C1 segment of cervical spinal cord (tissue), 14 donors: Measurements from ENCODE around the gene ATP13A2.

Experiments used
- DNase-seq, 14 donors: peaks; one replicate each; lab custom pipeline; 2025; lab: John Stamatoyannopoulos, UW

Gene ATP13A2

DNA sequence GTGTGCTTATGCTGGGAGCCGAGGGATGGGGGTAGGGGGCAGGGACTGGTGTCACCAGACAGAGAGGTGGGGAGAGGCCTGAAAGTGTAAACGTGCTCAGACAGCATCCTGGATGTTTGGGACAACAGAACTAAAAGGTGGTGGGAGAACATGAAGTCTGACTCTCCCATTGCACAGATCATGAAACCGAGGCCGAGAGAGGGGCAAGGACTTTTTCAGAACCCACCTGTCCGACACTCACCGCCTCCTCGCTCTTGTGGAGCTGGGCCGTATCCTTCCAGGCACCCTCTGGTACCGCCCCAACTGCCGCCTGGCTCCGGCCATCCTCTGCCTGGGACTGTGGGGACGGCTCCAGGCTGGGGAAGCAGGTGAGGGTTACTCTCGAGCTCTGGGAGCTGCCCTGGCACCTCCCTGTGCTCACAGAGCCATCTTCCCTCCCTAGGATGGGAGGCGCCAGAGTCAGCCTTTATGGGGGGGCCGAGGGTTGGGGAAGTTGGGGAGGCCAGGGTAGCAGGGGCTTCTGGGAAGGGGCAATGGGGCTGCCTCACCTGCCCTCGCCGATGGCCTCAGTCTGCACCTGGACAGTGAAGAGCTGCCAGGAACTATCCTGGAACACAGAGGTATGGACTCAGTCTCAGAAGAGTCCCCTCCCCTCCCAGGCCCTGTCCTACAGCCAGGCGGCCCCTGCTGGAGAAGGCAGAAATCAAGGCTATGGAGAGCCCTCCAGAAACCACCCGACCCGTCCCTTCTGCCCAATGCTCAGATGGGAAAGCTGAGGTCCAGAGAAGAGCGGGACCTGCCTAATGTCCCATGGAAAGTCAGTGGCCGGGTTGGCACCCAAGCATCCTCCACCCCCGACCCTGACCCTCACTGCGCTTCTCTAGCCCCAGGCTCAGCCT, 7.0 kb downstream of the ATP13A2 start:
- DNase-seq = no peak

DNA sequence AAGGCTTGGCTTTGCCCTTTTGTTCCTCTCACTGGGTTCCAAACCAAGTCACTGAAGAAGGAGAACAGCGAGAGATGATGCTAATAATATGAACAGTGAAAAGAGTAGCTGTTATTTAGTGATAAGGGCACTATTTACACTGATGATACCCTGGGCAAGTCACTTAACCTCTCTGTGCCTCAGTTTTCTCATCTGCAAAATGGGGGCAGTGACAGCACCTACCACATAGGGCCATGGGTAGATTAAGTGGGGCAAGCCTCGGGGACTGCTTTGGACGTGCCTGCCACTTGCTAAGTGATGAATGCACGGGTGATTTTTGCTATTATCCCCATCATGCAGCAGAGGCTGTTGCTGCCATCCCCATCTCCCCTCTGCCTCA, 9.2 kb downstream of the ATP13A2 start:
- no peak for DNase-seq

DNA sequence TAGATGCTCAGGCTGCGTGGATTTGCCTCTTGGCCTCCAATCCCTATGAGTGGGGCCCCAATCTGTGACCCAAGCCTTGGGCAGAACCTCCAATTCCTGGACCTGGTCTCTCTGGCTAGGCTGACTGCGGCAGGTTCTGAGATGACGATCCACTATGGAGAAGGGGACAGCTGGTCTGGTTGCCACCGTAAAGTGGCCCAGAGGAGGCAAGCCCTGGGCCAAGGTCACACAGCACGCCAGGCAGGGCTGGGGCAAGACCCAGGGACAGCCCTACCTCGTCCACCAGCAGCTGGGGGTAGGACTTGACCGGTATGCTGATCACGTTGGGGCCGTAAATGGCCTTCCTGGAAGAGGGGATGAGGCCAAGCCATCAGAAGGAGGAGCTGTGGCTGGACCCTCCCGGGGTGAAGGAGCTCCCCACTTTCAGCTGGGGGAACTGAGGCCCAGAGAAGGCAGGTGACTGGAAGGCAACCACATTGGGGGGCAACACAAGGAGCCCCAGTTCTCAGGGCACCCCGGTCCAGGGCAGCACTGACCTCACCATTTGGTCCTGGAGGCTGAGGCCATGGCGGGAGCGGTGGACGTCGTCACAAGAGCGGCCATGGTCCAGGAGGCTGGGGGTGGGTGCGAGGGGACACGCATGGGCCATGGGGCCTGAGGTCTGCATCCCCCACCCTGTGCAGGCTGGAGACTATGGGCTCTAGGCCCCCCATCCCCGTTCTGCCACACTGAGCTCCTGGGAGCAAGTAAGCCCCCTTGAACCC, 9.8 kb downstream of the ATP13A2 start:
- no peak for DNase-seq

DNA sequence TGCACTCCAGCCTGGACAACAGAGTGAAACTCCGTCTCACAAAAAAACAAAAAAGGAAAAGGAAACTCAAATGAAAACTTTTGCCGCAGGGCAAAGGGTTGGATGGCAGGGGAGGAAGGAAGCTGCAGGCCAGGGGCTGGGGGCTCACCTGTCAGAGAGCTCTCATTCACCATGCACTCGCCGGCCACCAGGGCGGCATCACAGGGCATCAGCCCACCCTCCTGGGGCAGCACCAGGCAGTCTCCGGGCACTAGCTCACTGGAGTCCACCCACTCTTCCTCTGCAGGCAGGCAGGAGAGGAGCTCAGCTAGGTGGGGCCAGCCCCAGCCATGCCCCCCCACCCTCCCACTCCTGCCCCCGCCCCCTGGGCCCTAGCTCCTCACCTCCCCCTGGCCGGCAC, 11.9 kb downstream of the ATP13A2 start:
- DNase-seq = no peak

DNA sequence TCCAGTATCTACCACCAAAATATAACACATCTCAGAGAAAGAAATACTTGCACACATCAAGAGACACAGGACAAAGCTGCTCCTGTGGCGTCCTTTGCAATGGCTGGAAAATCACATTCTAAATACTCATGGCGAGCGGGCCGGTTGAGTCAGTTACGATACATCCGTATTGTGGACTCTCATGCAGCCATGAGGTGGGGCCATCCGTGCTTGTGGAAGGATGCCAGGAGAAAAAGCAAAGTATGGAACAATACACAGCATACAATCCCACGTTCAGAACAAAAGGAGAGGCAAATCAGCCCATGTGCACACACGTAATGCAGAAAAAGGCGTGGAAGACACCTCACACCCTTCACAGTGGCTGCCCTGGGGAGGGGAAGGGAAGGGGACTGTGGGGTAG, 13.1 kb downstream of the ATP13A2 start:
- DNase-seq = no peak

DNA sequence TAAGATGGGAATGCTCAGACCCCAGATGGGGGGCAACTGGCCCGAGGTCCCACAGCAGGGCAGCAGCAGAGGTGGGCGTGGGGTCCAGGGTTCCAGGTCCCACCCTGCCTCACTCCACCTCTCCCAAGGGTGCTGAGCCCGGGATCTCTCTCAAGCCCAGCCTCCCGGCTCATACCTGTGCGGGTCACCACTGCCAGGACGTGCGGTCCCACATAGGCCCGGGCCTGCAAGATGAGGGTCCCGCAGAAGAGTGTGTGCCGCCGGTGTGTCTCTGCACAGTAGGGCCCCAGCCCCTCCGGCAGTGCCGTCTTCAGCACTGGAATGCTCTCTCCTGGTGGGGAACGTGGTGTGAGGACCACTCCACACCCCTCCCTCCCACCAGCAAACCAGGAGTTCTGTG, 14.9 kb downstream of the ATP13A2 start:
- no peak for DNase-seq

DNA sequence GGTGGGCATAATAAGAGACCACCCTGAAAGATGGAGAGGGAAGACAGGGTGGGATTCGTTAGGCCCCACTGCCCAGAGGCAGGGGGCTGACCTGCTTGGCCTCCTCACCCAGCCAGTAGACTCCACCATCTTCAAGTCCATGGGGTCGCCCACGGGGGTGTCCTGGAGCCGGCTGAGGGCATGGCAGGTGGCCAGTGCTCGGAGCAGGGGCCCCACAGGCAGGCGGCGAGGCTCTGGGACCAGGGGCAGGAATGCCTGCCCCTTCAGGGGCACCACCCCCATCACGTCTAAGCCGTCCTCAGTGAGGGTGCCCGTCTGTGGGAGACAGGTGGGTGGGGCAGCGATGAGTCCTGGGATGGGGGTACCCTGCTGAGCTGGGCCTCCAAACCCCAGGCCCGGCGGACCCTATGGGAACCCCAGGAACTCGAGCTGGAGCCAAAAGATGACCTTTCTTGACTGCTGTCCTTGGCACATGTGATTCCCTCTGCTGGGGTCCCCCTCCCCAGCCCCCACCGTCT, 18.1 kb downstream of the ATP13A2 start:
- no peak for DNase-seq

DNA sequence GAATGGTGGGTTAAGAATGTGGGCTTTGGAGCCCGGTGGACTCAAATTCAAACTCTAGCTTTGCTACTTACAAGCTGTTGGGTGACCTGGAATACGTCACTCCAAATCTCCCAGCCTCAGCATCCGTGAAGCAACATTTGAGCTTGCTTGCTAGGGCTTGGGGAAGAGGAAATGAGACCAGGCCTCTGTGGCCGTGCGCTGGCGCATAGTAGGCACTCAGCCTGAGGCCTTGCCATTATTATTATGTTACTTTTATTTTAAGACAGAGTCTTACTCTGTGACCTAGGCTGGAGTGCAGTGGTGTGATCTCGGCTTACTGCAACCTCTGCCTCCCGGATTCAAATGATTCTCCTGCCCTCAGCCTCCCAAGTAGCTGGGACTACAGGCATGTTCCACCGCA, 19.1 kb downstream of the ATP13A2 start:
- DNase-seq = no peak

DNA sequence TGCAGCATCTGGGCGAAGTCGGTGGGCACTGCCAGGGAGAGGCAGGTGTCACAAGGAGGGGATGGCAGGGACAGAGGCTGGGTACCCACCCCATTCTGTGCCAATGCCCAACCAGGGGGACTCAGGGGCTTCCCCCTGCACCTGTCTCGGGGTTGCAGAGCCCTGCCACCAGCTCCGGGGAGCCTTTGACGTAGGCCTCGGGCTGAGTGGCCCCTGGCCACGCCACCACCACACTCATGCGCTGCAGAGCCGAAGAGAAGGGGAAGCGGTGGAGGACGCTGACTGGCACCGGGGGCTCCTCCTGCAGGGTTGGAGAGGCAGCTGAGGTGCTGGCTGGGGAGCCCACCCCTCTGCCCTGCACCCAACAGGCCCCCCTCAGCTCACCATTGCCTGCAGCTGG, 19.6 kb downstream of the ATP13A2 start:
- no peak for DNase-seq

DNA sequence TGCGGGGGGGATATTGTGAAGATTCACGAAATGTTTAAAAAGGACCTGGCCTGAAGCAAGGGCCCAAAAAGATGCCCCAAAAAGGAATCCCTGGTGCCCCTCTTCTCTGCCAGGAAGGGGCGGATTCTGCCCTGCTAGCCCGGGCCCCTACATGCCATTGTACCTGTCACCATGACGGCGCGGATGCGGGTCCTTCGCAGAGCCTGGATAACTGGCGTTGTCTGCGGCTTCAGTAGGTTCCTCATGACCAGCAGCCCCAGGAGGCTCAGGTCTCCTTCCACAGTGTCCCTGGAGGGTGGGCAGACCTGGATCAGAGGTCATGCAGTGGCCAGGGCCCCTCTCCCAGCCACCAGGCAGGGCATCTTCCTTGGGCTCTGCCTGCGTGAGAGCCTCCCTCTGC, 20.2 kb downstream of the ATP13A2 start:
- DNase-seq = no peak

DNA sequence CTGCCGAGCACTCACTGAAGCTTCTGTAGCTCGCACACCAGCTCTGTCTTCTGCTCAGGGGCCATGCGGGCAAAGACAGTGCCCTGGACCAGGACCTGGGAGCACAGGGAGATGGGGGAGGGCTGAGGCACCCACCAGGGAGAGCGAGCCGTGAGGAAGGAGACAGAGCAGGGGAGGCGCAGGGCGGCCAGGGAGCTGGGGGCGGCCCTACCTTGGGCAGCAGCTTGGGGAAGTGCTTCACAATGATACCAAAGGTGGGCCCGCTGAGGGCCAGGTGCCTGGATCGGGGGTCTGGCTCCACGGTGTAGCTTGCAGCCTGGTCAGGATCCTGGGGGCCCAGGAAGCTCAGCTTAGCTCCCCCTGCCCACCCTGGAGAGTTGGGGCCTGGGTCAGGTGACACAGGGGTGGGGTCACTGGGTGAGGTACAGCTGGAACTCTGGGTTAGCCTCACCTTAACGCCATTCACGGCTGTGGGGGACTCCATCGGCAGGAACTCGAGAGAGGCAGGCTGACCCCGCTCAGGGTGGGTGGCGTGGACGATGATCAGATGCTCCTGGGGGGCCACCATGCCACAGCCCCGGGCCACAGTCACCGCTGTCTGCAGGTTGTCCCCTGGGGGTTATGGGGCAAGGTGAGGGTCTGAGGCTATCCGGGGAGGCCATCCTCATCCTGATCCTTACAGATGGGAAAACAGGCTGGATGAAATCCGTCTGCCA, 21.9 kb downstream of the ATP13A2 start:
- DNase-seq = no peak

DNA sequence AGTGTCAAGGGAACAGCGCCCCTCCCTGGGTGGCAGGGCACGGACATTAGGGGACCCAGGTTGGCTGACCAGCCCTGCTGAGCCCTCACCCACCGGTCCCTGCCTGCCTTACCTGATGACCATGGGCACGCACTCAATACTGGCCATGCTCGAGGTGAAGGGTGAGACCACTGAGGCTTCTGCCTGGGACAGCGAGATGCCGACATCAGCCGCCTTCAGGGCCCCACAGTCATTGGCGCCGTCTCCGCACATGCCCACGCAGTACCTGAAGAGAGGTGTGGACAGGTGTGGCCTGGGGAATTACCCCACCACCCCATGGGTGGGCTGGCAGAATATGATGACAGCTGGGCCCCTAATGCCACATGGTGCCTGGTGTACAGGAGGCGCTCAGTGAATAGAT, 23.5 kb downstream of the ATP13A2 start:
- DNase-seq = no peak

DNA sequence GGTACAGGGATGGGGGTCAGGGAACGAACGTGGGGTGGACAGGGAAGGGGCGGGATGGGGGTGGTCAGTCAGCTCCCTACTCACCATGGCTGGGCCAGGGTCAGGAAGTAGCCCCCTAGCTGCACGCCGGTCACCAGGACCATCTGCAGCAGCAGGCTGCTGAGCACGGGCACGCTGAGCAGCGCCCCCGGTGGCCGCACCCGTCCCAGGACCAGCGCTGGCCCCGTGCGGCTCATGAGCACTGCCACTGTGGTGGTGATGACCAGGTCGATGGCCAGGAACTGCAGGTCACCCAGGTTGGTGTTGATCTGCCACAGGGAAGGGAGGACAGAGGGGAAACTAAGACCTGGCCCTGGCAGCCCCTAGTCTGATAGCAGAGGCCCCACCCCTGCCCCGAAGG, 24.8 kb downstream of the ATP13A2 start:
- no peak for DNase-seq

DNA sequence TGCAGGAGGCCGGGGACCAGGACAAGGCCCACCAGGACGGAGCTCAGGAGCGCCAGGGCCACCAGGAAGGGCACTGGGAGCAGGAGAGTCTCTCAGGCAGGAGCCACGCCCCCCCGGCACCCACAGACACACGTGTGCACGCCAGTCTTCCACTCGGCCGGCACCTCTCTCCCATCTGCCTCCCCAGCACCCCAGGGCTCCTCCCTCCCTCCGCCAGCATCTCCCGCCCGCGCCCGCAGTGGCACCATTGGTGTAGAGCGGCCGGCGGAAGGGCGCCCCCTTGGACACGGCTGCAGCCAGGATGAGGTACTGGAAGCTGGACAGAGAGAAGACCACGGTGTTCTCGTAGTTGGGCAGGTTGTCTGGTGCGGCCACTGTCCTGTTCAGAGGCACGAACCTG, 25.2 kb downstream of the ATP13A2 start:
- no peak for DNase-seq

DNA sequence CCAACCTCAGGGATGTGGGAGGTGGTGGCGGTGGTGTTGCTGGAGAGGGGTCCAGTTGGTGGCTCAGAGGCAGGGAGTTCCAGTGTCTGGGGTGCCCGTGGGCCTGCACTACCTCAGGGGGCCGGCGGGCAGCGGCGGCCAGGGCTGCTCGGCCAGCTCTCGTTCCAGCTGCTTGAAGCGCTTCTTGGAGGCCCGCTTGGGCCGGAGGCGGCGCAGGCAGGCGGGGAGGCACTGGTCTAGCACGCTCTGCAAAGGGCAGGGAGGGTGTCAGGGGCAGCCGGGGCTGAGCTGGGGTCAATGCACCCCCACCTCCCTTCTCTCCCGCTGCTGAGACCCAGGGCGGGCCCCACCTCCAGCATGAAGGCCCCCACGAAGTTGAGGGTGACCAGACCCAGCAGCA, 25.6 kb downstream of the ATP13A2 start:
- DNase-seq = no peak

DNA sequence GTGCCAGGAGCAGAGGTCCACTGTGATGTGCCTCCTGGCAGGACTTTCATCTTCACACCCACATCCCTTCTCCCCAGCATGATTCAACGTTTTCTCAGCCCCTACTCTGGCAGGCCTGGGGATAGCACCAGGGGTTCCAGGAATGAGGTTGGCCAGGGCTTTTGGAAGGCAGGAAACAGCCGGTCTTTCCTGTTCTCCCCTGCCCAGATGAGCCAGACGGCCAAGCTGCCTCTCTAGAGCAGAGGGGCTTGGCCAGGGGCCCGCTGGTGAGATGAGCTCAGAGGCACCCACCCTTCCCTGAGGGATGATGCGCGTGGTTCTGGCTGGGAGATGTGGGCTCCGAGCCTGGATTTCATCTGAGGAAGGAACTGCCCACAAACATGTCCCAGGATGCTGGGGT, 27.0 kb downstream of the ATP13A2 start:
- peak in 8 of 14 donors; percentile 4 to 90 (median 23) for DNase-seq

DNA sequence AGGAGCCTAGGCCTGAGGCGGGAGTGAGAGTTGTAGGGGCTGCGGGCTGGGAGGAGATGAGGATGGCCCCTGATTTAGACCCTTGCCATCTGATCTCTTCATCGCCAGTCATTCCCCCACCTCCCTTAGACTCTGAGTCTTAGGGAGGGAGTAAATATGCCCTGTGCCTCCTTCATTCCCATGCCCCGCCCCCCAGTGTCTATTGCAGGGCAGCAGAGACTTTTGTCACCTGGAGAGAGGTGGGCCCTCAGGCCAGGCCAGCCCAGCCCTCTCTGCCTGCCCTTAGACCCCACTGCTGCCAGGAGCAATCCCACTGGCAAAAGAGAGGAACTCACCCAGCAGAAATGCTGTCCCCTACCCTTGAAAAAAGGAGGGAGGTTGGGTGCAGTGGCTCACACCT, 28.1 kb downstream of the ATP13A2 start:
- DNase-seq = no peak

DNA sequence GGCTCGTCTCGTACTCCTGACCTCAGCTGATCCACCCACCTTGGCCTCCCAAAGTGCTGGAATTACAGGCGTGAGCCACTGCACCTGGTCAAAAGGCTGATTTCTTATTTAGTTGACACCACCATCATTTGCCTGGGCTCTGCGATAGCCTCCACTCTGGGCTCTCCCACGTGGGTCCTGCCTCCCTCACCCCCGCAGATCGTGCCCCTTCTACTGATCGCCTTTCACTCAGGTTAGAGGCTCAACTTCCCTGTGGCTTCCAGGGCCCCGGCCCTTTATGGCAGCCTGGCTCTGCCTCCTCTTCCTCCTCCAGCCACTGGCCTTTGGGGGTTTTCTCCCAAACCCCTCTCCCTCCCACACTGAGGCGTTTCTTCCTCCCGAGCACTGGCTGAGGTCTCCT, 28.8 kb downstream of the ATP13A2 start:
- no peak for DNase-seq

DNA sequence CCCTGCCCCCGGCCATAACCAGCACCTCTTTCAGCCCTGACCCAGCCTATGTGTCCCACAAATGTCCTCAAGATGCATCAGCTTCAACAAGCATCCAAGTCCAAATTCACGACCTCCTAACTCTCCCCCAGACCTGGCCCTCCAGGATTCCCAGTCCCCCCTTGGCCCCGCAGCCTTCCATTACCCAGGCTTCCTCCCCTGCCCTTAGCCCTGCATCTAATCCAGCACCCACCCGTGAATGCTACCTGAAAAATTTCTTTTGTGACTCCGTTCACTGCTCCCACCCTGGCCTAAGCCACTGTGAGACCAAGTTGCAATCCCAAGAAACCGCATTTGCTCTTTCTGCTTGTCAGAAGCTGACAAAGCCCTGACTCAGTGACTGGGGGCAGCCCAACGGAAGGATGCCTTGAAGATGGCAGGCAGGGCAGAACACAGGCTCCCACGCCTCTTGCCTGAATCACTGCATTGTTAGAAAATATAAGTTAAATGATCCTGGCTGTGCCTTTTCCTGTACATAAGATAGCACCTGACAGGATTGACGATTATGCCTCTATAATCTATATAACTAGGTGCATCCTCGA, 30.4 kb downstream of the ATP13A2 start:
- no peak for DNase-seq

DNA sequence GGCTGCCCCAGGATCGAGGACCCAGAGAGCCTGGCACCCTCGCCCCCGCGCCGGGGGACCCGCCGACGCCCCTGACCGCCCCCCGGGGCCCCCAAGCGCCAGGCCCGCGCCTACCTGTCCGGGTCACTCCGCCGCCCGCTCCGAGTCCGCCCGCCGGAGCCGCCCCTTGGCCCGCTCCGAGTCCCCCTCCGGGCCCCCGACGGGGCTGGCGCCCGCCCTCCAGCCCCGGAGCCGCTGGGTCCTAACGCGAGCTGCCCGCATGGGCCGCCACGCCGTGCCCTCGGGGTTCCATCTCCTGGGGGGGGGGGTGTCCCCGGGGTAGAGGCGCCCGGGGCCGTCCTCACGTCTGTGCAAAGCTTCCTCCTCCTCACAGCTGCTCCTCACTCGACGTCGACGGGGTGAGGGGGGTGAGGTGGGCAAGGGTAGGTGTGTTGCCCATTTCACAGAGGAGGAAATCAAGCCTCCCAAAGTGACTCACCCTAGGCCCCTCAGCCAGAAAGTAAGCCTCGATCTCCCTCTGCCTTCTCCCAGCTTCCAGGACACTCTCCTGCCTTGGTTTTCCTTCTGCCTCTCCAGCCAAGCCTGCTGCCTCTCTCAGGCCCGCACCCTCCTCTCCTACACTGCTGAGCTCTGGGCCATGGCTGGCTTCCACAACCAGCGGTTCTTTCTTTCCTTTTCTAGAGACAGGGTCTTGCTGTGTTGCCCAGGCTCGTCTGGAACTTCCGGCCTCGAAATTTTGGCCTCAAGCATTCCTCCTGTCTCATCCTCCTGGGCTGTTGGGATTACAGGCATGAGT, 31.1 kb downstream of the ATP13A2 start, which contains the start of gene MFAP2:
Gene MFAP2, minus strand, starts transcription at position 148 of the 796 bp plus-strand sequence. CDS start 2,347 bp downstream, outside the sequence.
- peak in 1 of 14 donors; percentile 6 for DNase-seq
